ENCODE measurements around the gene RSAD1.

GRCh38 chr17:50491505-50491904 lies 12.8 kb downstream of the RSAD1 start:
- TF ChIP-seq CTCF (IDR thresholded peaks at IDR 0.05; ENCODE audit: insufficient read depth, low read length, poor library complexity, severe bottlenecking) (no peak), EZH2phosphoT487 (conservative IDR thresholded peaks at IDR 0.05; ENCODE audit: low read length) (no peak)
